ENCODE results near the gene NME7. TPM values are rescaled to one million over a fixed set of nuclear protein-coding genes. Genes with fewer than 3 reads are reported as not detected.

NME7 gene
- total RNA-seq, 1 experiment from 2014 or later: 21.8 TPM

GRCh38 chr1:169235568-169235967 is 132.0 kb downstream of the NME7 start:
- H3K4me3 ChIP-seq (replicated peaks in 1 of 2; ENCODE audit: low read depth in 1 of 2, low read length in 2 of 2): no peak overlapping the region
- DNase-seq (ENCODE audit: low read depth, low spot score) (no peak), ATAC-seq (no peak)
- no peak overlapping the region for H2AFZ ChIP-seq (ENCODE audit: low read depth, low read length, poor library complexity, severe bottlenecking)
- H3K36me3 ChIP-seq (ENCODE audit: control insufficient read depth in 1 of 2, insufficient read depth in 2 of 2, low read length in 2 of 2): no peaks in the 10 kb centered on the region
- no peak overlapping the region for H3K4me2 ChIP-seq (ENCODE audit: low read length)
- no peaks in the 10 kb centered on the region for H3K27me3 ChIP-seq (ENCODE audit: insufficient read depth, low read length)
- H3K9ac ChIP-seq (ENCODE audit: low read length): no peak overlapping the region
- ChIA-PET CTCF (no interaction called here), RAD21 (ENCODE audit: low non-redundant PET in 1 of 2, low total read pairs in 2 of 2, uncharacterized antibody in 2 of 2, unreplicated experiment in 2 of 2) (no interaction called here), POLR2A (no interaction called here)
- H3K79me2 ChIP-seq (ENCODE audit: insufficient read depth, low read length): no peaks in the 10 kb centered on the region
- no peaks in the 10 kb centered on the region for H3K9me2 ChIP-seq (ENCODE audit: insufficient read depth)
- H3K9me3 ChIP-seq (ENCODE audit: control insufficient read depth in 1 of 2, insufficient read depth in 1 of 2, low read depth in 1 of 2, low read length in 2 of 2): no peaks in the 10 kb centered on the region
- BruUV-seq (replicated peaks): no TSS peak
- H3K27ac ChIP-seq (ENCODE audit: low read depth, low read length): no peak overlapping the region
- H4K20me1 ChIP-seq (ENCODE audit: insufficient read depth): no peaks in the 10 kb centered on the region
- TF ChIP-seq CEBPB (IDR thresholded peaks at IDR 0.05; ENCODE audit: low read depth): no peak
- TF ChIP-seq ZBTB33 (IDR thresholded peaks at IDR 0.05; ENCODE audit: extremely low read depth, insufficient replicate concordance, low read length): no peak
- TF ChIP-seq SRF (IDR thresholded peaks at IDR 0.05; ENCODE audit: low read depth): no peak
- no peak for TF ChIP-seq REST (IDR thresholded peaks at IDR 0.05; ENCODE audit: low read depth)
- no peak for TF ChIP-seq ZFX (IDR thresholded peaks at IDR 0.05)
- TF ChIP-seq CBX3 (IDR thresholded peaks at IDR 0.05; ENCODE audit: low read depth): no peak
- H3K4me1 ChIP-seq (ENCODE audit: control insufficient read depth in 1 of 2, insufficient read depth in 2 of 2, low read length in 2 of 2): peaks cover 0 to 5% of the 10 kb centered on the region in 2 experiments; a peak in 2 of 4 replicates
- intact Hi-C loops (cut with micrococcal nuclease): no loop called here
